H7 (cell line): ENCODE results near the gene REEP5. TPM values are rescaled to one million over a fixed set of nuclear protein-coding genes. Genes with fewer than 3 reads are reported as not detected.
"Not testable (repeated sequence)": the region's sequence is repeated elsewhere in the genome, so short reads cannot be mapped to it uniquely, and the experiment has no call there.

Experiments
- DNase-seq: peaks from one replicate; pipeline ENCODE4 v3.0.0; 2012
- H3K27me3 ChIP-seq: 2 replicates; pipeline ENCODE4 v1.6.0; 2011; ENCODE audit warnings: mild to moderate bottlenecking, low read length; ENCODE audit not compliant: control insufficient read depth, insufficient read depth
- H3K36me3 ChIP-seq: replicated peaks from 2 replicates; pipeline ENCODE4 v1.5.1; 2011; ENCODE audit warnings: low read length; ENCODE audit not compliant: control insufficient read depth, insufficient read depth
- H3K4me3 ChIP-seq: 2 replicates; pipeline ENCODE4 v1.5.1; 2011; ENCODE audit warnings: low read depth, mild to moderate bottlenecking, control low read depth, low read length, moderate library complexity; ENCODE audit not compliant: insufficient read depth
- total RNA-seq: library from RNA; depleted of rRNA; stranded (reverse); fragments of >200 nt; shearing (Covaris generic); gene quantifications from 2 replicates; pipeline ENCODE4 v1.2.3, GENCODE V29; 2014; rRNA removed

REEP5 gene
- 30.1 and 34.5 TPM in 2 replicates for total RNA-seq

DNA sequence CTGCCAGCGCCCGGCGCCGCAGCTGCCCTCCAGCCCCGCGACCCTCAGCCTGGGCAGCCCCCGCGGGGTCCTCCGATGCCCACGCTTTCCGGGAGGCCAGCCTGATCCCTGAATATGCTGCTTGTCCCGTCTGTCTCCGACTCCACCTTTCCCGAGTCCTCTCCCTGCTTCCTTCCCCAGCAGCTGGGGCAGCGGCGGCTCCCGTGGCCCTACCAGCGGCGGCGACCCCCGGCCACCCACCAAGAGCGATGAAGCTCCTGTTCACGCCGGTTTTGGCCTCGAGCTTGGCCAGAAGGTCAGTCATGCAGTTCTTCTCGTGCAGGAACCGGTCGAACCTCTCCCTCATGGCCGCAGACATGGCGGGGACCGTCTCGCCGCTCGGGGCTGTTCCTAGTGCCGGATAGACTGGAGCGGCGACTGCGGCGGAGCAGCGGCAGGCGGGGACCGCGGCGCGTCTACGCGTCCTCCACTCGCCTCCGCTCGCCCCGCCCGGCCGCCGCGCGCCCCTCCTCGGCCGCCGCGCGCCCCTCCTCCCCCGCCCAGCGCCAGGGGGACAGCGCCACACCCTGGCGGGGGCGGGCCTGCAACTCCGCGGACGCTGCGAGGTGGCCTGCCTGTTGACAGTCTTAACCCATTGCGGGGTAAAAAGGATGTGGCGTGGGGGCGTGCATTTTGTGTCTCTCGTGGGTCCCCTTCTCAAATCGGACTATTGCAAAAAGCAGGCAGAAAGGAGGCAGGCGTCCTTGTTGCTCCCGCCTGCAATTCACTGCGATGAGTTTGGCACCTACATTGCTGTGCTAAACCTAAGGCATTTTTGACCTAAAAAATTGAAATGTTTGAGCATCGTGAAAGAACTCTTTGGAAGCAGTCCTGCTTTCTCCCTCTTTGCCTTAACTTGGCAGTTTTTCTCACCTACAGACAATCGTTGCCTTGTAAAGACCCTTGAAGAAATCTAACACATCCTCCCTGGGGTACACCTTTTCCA, at the start of gene REEP5:
Gene REEP5 (minus strand): TSS at position 395 of the 985 bp plus-strand sequence. CDS start 37 bp downstream, at position 358.
- Histone ChIP-seq H3K36me3 (peaks cover 8% of the 10 kb centered on the region), H3K4me3 (peak within 1 kb of the TSS; percentile 98), H3K27me3 (peaks cover 7% of the 10 kb centered on the region)
- peak; percentile 97 for DNase-seq

DNA sequence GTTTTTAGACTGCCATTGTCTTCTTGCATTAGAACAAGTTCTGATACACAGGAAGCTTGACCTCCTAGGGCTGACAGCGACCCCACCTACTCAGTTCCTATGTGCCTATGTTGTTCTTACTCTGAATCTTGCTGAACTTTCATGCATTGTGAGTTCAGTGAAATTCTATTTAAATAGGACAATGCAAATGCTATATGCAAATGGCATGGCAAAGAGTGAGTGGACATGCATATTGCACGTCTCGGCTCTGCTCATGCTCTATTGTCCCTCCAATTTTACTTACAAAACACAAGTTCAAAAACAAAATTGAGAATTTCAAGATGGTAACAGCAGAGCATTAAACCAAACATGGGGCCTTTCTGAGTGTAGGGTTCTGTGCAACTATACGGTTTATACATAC, 49.2 kb upstream of the REEP5 start:
- no peaks in the 10 kb centered on the region for H3K36me3 ChIP-seq
- no peak for DNase-seq
- H3K27me3 ChIP-seq = no peaks in the 10 kb centered on the region
- no peak overlapping the region for H3K4me3 ChIP-seq

DNA sequence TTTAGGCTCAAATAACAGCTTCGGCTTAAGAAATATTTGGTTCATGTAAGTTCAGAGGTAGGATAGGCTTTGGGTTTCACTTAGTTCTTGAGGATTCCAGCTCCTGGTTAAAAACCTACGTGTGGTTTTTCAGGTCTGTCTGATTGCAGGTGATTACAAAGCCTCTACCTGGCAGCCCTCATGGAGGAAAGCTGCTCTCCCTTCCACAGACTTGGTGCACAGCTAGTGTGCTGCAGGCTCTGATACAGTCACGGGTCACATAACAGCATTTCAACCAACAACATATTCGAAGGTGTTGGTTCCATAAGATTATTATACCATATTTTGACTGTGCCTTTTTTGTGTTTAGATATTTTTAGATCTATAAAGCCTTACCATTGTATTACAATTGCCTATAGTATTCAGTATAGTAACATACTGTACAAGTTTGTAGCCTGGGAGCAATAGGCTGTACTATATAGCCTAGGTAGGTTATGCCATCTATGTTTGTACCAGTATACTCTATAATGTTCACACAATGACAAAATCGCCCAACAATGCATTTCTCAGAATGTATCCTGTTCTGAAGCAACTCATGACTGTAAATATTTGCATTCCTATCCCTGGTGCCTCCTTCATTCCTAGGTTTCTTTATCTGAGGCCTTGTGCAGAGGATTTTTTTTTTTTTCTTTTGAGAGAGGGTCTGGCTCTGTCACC, 46.5 kb upstream of the REEP5 start:
- no peak for DNase-seq
- Histone ChIP-seq H3K36me3 (no peaks in the 10 kb centered on the region), H3K4me3 (no peak overlapping the region), H3K27me3 (no peaks in the 10 kb centered on the region)

DNA sequence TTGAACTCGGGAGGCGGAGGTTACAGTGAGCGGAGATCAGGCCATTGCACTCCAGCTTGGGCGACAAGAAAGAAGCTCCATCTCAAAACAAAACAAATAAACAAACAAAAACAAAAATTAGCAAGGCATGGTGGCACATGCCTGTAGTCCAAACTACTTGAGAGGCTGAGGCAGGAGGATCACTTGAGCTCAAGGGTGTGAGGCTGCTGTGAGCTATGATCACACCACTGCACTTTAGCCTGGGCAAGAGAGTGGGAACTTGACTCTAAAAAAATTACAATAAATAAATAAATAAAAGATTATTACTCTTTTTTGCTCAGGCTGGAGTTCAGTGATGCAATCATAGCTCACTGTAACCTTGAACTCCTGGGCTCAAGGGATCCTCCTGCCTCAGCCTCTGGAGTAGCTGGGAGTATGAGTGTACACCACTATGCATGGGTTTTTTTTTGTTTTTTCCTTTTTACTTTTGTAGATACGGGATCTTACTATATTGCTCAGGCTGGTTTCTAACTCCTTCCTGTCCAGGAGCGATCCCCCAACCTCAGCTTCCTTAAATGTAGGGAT, 45.6 kb upstream of the REEP5 start:
- Histone ChIP-seq H3K4me3 (no peak overlapping the region), H3K36me3 (no peaks in the 10 kb centered on the region), H3K27me3 (no peaks in the 10 kb centered on the region)
- no peak for DNase-seq

DNA sequence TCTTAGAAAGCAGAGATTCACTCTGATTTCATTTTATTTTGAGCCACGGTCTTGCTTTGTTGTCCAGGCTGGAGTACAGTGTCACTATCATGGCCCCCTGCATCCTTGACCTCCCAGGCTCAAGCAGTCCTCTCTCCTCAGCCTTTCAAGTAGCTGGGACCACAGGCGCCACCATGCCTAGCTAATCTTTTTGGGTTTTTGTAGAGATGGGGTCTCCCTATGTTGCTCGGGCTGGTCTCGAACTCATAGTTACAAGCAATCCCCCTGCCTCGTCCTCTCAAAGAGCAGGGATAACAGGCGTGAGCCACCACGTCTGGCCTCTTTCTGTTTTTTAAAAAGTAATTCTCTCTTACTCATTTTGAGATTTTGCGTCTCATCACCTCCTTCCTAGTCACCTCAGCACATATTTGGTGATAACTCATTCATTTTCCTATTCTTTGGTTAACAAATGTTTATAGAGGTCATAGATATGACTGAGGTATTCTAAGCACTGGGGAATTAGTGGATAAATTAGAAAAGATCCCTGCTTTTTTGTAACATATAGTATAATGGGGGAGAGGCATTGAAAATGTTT, 43.8 kb upstream of the REEP5 start:
- DNase-seq = no peak
- Histone ChIP-seq H3K27me3 (no peaks in the 10 kb centered on the region), H3K4me3 (no peak overlapping the region), H3K36me3 (no peaks in the 10 kb centered on the region)

DNA sequence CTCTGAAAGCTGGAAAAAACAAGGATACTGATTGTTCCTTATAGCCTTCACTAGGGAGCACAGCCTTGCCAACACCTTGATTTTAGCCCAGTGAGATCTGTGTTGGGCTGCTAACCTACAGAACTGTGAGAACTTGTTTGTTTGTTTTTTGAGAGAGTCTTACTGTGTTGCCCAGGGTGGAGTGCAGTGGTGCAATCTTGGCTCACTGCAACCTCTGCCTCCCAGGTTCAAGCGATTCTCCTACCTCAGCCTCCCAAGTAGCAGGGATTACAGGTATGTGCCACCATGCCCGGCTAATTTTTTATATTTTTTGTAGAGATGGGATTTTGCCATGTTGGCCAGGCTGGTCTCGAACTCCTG, 41.3 kb upstream of the REEP5 start:
- H3K27me3 ChIP-seq, H3K4me3 ChIP-seq, DNase-seq, H3K36me3 ChIP-seq: not testable (repeated sequence)

DNA sequence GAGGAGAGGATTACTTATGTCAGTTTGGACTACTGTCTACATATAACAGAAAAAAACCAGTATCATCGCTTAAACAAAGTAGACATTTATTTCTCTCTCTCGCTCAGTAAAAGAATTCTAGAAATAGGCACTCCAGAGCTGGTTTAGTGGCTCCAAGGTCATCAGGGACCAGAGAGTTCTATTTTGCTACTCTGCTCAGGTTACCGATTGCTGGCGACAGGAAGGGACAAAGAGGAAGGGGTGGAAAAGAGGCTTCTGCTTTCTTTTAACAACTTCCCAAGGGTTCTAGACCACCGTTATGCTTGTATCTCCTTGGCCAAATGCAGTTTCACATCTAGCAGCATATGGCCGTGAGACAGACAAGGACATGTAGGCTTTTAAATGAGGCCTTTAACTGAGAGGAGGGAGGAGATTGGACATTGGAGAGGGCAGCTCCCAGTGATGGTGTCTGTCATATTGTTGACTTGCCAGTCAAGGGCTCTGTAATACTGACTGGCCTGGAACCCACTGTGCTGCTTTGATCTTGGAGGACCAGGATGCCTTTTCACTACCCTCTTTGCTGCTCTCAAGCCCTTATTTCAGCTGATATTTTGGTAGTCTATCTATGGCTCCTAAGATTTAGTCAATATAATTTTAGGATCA, 39.0 kb upstream of the REEP5 start:
- Histone ChIP-seq H3K4me3 (no peak overlapping the region), H3K36me3 (no peaks in the 10 kb centered on the region), H3K27me3 (no peaks in the 10 kb centered on the region)
- DNase-seq = no peak

DNA sequence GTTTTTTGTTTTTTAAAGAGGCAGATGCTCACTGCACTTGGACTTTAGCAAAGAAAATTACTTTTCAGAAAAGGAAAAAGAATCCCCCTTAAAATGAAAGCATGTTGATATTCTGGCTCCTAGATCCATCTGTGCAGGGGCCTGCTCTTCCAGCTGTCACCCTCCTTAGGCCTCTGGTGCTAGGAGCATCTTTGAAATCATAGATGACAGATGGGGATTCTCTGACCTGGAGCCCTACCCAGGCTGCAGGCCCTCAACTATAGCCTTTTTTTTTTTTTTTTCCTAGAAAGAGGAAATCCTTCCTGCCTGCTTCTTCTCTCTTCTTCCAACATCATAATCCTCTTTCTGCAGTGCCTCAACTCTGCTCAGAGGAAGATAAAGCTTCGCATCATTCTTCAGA, 38.3 kb upstream of the REEP5 start:
- no peak for DNase-seq
- Histone ChIP-seq H3K36me3 (no peaks in the 10 kb centered on the region), H3K27me3 (no peaks in the 10 kb centered on the region), H3K4me3 (no peak overlapping the region)

DNA sequence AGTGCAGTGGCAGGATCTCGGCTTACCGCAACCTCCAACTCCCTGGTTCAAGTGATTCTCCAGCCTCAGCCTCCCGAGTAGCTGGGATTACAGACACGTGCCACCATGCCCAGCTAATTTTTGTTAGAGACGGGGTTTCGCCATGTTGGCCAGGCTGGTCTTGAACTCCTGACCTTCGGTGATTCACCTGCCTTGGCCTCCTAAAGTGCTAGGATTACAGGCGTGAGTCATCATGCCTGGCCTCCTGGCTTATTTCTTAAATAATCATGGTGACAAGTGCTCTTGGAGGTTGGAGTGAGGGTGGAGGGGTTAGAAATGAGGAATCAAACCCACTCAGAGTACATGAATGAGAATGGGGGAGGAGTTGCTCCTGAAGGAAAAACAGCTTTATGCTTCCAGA, 37.8 kb upstream of the REEP5 start:
- DNase-seq, H3K36me3 ChIP-seq, H3K4me3 ChIP-seq, H3K27me3 ChIP-seq: not testable (repeated sequence)

DNA sequence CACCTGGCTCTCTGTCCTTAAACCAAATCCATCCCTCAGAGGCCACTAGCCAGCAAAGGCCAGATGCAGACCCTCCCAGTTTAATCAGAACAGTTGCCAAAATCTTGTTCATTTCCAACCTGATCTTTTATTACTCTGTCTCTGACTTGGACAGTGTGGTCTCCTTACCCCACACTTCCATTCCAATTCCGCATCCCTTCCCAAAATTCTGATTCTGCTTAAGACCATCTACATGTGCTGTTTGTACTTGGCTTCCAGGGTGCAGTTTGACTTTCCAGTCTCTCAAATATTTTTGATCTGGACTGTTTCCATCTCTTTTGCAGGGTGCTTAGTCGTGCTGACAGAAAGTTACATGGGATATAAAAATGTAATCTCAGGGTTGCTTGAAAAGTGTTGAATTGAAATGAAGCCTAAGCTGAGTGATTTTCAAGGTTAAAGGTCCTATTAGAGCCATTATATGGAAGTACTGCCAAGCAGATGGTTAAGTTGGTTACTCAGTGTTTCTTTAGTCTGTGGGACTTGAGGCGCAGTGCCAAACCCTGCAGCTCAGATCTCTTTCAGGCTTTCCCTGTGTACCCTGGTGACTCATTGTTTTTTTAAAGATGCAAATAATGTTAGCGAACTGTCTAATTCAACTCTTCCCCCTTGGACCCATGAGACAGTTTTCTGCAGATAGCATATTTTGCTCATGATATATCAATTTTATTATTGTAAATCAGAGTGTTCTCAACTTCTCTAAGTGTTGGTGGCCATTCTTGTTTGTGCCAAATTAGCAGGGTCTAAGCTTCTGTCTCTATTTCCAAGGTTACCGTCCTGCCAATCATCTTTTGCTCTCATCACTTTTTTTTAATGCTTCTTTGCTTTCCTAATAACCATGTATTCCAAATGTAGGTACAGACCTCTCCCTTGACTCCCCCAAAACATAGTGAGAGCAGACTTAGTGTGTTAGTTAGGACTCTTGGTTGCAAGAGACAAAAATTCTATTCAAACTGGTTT, 36.4 kb upstream of the REEP5 start:
- Histone ChIP-seq H3K27me3 (no peaks in the 10 kb centered on the region), H3K4me3 (no peak overlapping the region), H3K36me3 (no peaks in the 10 kb centered on the region)
- DNase-seq = no peak

DNA sequence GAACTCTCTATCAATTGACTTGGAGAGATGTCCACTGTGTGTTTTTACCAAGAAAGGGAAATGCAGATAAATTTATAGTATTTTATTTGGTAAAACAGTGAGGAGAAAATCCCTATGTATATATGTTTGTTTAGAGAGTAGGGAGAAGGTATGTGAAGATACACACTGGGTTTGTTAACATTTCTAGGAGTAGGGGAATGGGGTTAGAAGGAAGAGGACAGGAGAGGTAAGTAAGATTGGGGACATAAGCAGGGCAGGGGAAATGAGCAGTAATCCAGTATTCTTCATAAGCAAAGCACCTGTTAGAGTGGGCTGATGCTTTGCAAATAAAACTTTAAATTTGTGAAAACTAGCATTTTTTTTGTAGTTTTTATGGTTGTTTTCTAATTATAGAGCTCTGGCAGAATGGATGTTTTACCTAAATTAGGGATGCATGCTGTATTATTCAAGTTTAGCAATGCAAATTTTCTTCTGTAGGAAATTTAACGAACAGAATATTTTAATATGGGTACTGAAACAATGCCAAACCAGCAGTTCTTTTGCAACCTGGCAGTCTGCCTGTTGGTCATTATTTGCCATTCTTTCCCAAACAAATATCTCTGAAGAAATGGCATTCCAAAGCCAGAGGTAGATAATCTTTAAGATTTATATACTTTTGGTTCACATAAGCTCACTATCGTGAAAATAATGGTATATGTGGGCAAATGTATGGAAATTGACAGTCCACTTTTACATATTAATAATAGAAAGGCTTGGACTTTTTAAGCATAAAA, 35.2 kb upstream of the REEP5 start:
- no peak for DNase-seq
- no peaks in the 10 kb centered on the region for H3K27me3 ChIP-seq
- H3K36me3 ChIP-seq = no peaks in the 10 kb centered on the region
- no peak overlapping the region for H3K4me3 ChIP-seq

DNA sequence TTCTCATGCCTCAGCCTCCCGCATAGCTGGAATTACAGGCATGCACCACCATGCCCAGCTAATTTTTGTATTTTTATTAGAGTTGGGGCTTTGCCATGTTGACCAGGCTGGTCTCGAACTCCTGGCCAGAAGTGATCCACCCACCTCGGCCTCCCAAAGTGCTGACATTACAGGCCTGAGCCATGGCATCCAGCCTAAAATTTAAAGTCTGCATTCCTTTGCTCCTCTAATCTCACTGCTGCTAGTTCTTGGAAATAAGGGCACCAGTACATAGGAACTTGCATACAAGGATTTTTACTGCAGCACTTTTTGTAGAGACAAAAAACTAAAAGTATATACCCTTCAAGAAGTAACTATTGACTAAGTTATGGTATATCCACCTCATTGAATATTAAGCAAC, 34.6 kb upstream of the REEP5 start:
- Histone ChIP-seq H3K4me3 (no peak overlapping the region), H3K36me3 (no peaks in the 10 kb centered on the region), H3K27me3 (no peaks in the 10 kb centered on the region)
- no peak for DNase-seq
